HepG2 (cell line): ENCODE data around the gene CAT. TPM values are rescaled to one million over a fixed set of nuclear protein-coding genes. Genes with fewer than 3 reads are reported as not detected.

ENCODE experiments used
- ATF1 ChIP-seq: IDR thresholded peaks from 2 replicates; pipeline ENCODE4 v1.6.1; 2016; ENCODE audit warnings: mild to moderate bottlenecking, control low read depth
- DNMT1 ChIP-seq: sonication (generic); formaldehyde crosslinking; IDR thresholded peaks from 2 replicates; pipeline ENCODE4 v1.5.1; 2020; ENCODE audit warnings: mild to moderate bottlenecking, missing genetic modification reagents
- ZNF180 ChIP-seq: sonication (generic); formaldehyde crosslinking; IDR thresholded peaks from 2 replicates; pipeline ENCODE4 v1.4.0; 2020; ENCODE audit warnings: low read depth, missing genetic modification reagents, borderline replicate concordance
- ZSCAN9 ChIP-seq: IDR thresholded peaks from 2 replicates; pipeline ENCODE4 v1.6.1; 2016; ENCODE audit warnings: borderline replicate concordance
- polyA plus RNA-seq, 8 experiments: library from polyadenylated mRNA; depleted of rRNA in 3 of 8; stranded (reverse) in 7 of 8; unstranded in 1 of 8; fragments of >200 nt; fragmentation: Illumina TruSeq in 4 of 8; extraction: Trizol in 4 of 8; gene quantifications; 2 replicates each; pipeline versions ENCODE4 v1.2.1 to v1.2.3, GENCODE V29; 2011 to 2016; ENCODE audit warnings: low read depth in 4 of 8, missing spikeins in 1 of 8, mixed read lengths in 1 of 8; ENCODE audit not compliant: insufficient read depth in 1 of 8
- total RNA-seq, 5 experiments: library from RNA; depleted of rRNA; stranded (reverse); fragments of >200 nt; fragmentation: Illumina TruSeq; extraction: Trizol; gene quantifications; 2 replicates each; pipeline ENCODE4 v1.2.3, GENCODE V29; 2016; ENCODE audit warnings: low read depth in 1 of 5
- TF ChIP-seq, protein P1 (sequence below): sonication (generic); formaldehyde crosslinking; IDR thresholded peaks from 2 replicates; pipeline ENCODE4 v1.4.0; 2020; ENCODE audit warnings: missing genetic modification reagents, borderline replicate concordance
- TF ChIP-seq, protein P2 (sequence below), 2 experiments: sonication (generic) in 1 of 2; formaldehyde crosslinking in 1 of 2; IDR thresholded peaks; 2 replicates each; pipeline versions ENCODE4 v1.4.0 to v1.6.1; 2016 to 2020; ENCODE audit warnings: borderline replicate concordance in 1 of 2, low read depth in 1 of 2, mild to moderate bottlenecking in 1 of 2, missing genetic modification reagents in 1 of 2
- TF ChIP-seq, protein P3 (sequence below): sonication (generic); formaldehyde crosslinking; IDR thresholded peaks from 2 replicates; pipeline ENCODE4 v1.4.0; 2020; ENCODE audit warnings: low read depth, missing genetic modification reagents
- TF ChIP-seq, protein P4 (sequence below): sonication (generic); formaldehyde crosslinking; IDR thresholded peaks from 2 replicates; pipeline ENCODE4 v1.5.0; 2020; ENCODE audit warnings: mild to moderate bottlenecking, missing genetic modification reagents
- TF ChIP-seq, protein P5 (sequence below): sonication (generic); formaldehyde crosslinking; IDR thresholded peaks from 2 replicates; pipeline ENCODE4 v1.8.0; 2022; ENCODE audit warnings: low read depth, missing genetic modification reagents

The CAT gene
- total and polyA plus RNA-seq, 2 of the 13 experiments (the other 11 are each of a cell fraction or from before 2014, with no cell fraction given): 107 to 136 TPM

DNA sequence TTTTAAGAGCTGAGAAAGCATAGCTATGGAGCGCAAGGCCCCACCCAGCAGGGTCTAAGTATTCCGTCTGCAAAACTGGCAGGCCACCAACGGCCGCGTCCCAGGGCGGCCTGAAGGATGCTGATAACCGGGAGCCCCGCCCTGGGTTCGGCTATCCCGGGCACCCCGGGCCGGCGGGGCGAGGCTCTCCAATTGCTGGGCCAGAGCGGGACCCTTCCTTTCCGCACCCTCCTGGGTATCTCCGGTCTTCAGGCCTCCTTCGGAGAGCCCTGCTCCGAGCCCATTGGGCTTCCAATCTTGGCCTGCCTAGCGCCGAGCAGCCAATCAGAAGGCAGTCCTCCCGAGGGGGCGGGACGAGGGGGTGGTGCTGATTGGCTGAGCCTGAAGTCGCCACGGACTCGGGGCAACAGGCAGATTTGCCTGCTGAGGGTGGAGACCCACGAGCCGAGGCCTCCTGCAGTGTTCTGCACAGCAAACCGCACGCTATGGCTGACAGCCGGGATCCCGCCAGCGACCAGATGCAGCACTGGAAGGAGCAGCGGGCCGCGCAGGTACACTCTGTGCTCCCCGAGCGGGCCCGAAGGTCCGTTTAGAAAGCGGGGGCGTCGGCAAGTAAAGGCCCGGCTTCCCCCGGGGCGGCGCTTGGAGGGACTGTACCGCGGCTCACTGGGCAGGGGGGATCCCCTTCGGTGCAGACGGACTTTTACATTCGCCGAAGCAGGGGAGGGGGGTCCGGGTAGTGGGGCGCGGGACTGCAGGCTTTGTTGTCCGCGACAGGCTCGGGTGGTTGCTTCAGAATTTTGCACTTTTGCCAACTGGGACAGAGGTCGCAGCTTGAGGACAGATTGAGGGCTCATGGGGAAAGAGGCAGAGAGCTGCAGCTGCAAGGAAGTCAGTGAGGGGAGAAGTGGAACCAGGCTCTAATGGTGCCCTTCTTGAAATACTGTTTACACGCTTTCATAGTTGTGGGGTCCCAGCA, at the start of gene CAT (continued):
- TF ChIP-seq, protein P1, sequence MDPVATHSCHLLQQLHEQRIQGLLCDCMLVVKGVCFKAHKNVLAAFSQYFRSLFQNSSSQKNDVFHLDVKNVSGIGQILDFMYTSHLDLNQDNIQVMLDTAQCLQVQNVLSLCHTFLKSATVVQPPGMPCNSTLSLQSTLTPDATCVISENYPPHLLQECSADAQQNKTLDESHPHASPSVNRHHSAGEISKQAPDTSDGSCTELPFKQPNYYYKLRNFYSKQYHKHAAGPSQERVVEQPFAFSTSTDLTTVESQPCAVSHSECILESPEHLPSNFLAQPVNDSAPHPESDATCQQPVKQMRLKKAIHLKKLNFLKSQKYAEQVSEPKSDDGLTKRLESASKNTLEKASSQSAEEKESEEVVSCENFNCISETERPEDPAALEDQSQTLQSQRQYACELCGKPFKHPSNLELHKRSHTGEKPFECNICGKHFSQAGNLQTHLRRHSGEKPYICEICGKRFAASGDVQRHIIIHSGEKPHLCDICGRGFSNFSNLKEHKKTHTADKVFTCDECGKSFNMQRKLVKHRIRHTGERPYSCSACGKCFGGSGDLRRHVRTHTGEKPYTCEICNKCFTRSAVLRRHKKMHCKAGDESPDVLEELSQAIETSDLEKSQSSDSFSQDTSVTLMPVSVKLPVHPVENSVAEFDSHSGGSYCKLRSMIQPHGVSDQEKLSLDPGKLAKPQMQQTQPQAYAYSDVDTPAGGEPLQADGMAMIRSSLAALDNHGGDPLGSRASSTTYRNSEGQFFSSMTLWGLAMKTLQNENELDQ (CRISPR knock-in tag): no peak
- TF ChIP-seq ATF1 (CRISPR knock-in tag) (no peak), DNMT1 (CRISPR knock-in tag) (0 out of 2 replicates have a peak, but pooled peaks have one; percentile 22), ZSCAN9 (CRISPR knock-in tag) (no peak; the same call in 1 of the 2 replicates), ZNF180 (no peak)
- TF ChIP-seq, protein P2, sequence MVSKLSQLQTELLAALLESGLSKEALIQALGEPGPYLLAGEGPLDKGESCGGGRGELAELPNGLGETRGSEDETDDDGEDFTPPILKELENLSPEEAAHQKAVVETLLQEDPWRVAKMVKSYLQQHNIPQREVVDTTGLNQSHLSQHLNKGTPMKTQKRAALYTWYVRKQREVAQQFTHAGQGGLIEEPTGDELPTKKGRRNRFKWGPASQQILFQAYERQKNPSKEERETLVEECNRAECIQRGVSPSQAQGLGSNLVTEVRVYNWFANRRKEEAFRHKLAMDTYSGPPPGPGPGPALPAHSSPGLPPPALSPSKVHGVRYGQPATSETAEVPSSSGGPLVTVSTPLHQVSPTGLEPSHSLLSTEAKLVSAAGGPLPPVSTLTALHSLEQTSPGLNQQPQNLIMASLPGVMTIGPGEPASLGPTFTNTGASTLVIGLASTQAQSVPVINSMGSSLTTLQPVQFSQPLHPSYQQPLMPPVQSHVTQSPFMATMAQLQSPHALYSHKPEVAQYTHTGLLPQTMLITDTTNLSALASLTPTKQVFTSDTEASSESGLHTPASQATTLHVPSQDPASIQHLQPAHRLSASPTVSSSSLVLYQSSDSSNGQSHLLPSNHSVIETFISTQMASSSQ (IDR thresholded peaks at IDR 0.05; ENCODE audit: low read depth): no peak
- TF ChIP-seq, protein P2 (CRISPR knock-in tag; IDR thresholded peaks at IDR 0.05; ENCODE audit: borderline replicate concordance): peak; percentile 57; the same call in 1 of the 2 replicates
- TF ChIP-seq, protein P3, sequence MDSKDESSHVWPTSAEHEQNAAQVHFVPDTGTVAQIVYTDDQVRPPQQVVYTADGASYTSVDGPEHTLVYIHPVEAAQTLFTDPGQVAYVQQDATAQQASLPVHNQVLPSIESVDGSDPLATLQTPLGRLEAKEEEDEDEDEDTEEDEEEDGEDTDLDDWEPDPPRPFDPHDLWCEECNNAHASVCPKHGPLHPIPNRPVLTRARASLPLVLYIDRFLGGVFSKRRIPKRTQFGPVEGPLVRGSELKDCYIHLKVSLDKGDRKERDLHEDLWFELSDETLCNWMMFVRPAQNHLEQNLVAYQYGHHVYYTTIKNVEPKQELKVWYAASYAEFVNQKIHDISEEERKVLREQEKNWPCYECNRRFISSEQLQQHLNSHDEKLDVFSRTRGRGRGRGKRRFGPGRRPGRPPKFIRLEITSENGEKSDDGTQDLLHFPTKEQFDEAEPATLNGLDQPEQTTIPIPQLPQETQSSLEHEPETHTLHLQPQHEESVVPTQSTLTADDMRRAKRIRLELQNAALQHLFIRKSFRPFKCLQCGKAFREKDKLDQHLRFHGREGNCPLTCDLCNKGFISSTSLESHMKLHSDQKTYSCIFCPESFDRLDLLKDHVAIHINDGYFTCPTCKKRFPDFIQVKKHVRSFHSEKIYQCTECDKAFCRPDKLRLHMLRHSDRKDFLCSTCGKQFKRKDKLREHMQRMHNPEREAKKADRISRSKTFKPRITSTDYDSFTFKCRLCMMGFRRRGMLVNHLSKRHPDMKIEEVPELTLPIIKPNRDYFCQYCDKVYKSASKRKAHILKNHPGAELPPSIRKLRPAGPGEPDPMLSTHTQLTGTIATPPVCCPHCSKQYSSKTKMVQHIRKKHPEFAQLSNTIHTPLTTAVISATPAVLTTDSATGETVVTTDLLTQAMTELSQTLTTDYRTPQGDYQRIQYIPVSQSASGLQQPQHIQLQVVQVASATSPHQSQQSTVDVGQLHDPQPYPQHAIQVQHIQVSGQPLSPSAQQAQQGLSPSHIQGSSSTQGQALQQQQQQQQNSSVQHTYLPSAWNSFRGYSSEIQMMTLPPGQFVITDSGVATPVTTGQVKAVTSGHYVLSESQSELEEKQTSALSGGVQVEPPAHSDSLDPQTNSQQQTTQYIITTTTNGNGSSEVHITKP (CRISPR knock-in tag): peak; percentile 95
- TF ChIP-seq, protein P4, sequence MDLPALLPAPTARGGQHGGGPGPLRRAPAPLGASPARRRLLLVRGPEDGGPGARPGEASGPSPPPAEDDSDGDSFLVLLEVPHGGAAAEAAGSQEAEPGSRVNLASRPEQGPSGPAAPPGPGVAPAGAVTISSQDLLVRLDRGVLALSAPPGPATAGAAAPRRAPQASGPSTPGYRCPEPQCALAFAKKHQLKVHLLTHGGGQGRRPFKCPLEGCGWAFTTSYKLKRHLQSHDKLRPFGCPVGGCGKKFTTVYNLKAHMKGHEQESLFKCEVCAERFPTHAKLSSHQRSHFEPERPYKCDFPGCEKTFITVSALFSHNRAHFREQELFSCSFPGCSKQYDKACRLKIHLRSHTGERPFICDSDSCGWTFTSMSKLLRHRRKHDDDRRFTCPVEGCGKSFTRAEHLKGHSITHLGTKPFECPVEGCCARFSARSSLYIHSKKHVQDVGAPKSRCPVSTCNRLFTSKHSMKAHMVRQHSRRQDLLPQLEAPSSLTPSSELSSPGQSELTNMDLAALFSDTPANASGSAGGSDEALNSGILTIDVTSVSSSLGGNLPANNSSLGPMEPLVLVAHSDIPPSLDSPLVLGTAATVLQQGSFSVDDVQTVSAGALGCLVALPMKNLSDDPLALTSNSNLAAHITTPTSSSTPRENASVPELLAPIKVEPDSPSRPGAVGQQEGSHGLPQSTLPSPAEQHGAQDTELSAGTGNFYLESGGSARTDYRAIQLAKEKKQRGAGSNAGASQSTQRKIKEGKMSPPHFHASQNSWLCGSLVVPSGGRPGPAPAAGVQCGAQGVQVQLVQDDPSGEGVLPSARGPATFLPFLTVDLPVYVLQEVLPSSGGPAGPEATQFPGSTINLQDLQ: no peak
- TF ChIP-seq, protein P5, sequence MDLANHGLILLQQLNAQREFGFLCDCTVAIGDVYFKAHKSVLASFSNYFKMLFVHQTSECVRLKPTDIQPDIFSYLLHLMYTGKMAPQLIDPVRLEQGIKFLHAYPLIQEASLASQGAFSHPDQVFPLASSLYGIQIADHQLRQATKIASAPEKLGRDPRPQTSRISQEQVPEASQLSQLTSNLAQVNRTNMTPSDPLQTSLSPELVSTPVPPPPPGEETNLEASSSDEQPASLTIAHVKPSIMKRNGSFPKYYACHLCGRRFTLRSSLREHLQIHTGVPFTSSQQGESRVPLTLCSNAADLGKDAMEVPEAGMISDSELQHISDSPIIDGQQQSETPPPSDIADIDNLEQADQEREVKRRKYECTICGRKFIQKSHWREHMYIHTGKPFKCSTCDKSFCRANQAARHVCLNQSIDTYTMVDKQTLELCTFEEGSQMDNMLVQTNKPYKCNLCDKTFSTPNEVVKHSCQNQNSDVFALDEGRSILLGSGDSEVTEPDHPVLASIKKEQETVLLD: no peak
